Smooth muscle cell (in vitro differentiated cells): Measurements from ENCODE around the gene H2BK1. TPM values are rescaled to one million over a fixed set of nuclear protein-coding genes. Genes with fewer than 3 reads are reported as not detected.

Source experiments
- DNase-seq: peaks from one replicate; lab custom pipeline; 2025; ENCODE audit not compliant: unreplicated experiment; lab: John Stamatoyannopoulos, UW
- H2AFZ ChIP-seq: fragments of 200-600 bp; sonication (generic); 2 replicates; pipeline ENCODE4 v1.6.0; 2016; ENCODE audit warnings: antibody characterized with exemption, low read depth, mild to moderate bottlenecking
- H3F3A ChIP-seq: fragments of 200-600 bp; sonication (generic); 2 replicates; pipeline ENCODE4 v1.6.0; 2017; ENCODE audit warnings: antibody characterized with exemption, low read depth
- H3K27ac ChIP-seq: fragments of 200-600 bp; sonication (generic); 2 replicates; pipeline ENCODE4 v1.5.1; 2016; ENCODE audit warnings: low read depth, mild to moderate bottlenecking
- H3K27me3 ChIP-seq: fragments of 200-600 bp; sonication (generic); 2 replicates; pipeline ENCODE4 v1.6.1; 2016; ENCODE audit warnings: low read depth, mild to moderate bottlenecking
- H3K36me3 ChIP-seq: fragments of 200-600 bp; sonication (generic); 2 replicates; pipeline ENCODE4 v1.5.1; 2016; ENCODE audit warnings: low read depth
- H3K4me1 ChIP-seq: fragments of 200-600 bp; sonication (generic); 2 replicates; pipeline ENCODE4 v1.5.1; 2016; ENCODE audit warnings: low read depth
- H3K4me2 ChIP-seq: fragments of 200-600 bp; sonication (generic); 2 replicates; pipeline ENCODE4 v1.6.0; 2016; ENCODE audit warnings: mild to moderate bottlenecking
- H3K4me3 ChIP-seq: fragments of 200-600 bp; sonication (generic); 2 replicates; pipeline ENCODE4 v1.5.1; 2016; ENCODE audit warnings: mild to moderate bottlenecking
- H3K79me2 ChIP-seq: fragments of 200-600 bp; sonication (generic); 2 replicates; pipeline ENCODE4 v1.6.0; 2016; ENCODE audit warnings: low read depth, mild to moderate bottlenecking
- H3K9ac ChIP-seq: fragments of 200-600 bp; sonication (generic); 2 replicates; pipeline ENCODE4 v1.6.0; 2016; ENCODE audit warnings: low read depth
- H3K9me3 ChIP-seq: fragments of 200-600 bp; sonication (generic); replicated peaks from 2 replicates; pipeline ENCODE4 v1.5.1; 2016; ENCODE audit warnings: low read depth
- H4K20me1 ChIP-seq: fragments of 200-600 bp; sonication (generic); 2 replicates; pipeline ENCODE4 v1.6.0; 2016; ENCODE audit warnings: low read depth
- WGBS: methylation state at CpG from one replicate; pipeline ENCODE4 v1.1.7; 2016; ENCODE audit warnings: low lambda C conversion rate; 5-methylcytosine and 5-hydroxymethylcytosine counted together
- polyA plus RNA-seq: library from polyadenylated mRNA; unstranded; fragments of >200 nt; fragmentation: Nextera tagmentation; extraction: Ambion mirVana; gene quantifications from 2 replicates; pipeline ENCODE4 v1.2.1, GENCODE V29; 2016
- total RNA-seq: library from RNA; depleted of rRNA; stranded (reverse); fragments of >200 nt; gene quantifications from 2 replicates; pipeline ENCODE4 v1.2.3, GENCODE V29; 2014
- TF ChIP-seq, protein P1 (sequence below): fragments of 200-600 bp; sonication (generic); IDR thresholded peaks from 2 replicates; pipeline ENCODE4 v1.5.1; 2017; ENCODE audit warnings: borderline replicate concordance, mild to moderate bottlenecking, antibody characterized with exemption; ENCODE audit not compliant: insufficient read depth, poor library complexity, severe bottlenecking

Gene H2BK1
- total RNA-seq (not detected in 2 replicates), polyA plus RNA-seq (not detected in 2 replicates)

DNA sequence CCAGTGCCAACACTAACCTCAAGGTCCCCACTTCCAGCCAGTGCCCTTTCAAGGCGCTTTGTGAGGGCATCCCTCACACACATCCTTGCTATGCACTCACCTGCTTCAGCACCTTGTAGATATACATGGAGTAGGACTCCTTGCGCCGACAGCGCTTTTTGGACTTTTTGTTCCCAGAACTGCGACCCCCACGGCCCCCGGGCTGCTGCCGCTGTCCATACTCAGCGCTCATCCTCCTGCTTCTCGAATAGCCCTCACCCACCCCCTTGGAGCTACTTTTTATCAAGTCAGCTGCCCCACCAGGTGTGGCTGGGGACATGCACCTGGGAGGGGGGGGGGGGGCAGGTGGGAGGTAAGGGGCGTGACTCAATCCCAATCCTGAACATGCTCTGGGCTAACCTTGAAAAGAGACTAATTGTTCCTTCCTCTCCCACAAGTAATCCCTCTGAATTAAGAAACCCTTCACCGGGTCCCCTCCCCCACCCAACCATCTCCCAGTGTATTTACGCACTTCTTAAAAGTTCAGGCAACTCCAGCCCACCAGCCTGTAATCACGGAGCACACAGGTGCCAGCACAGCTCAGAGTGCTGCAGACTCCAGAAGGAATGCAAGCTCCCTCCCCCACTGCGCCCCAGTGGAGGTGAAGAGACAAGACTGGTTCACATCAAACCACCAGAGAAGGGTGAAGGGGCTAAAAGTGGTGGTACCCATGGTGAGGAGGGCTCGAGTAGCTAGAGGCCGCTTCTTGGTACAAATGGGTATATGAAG is at the start of gene H2BK1:
H2BK1 (minus strand) TSS at position 402 of the 768 bp plus-strand sequence; CDS start at position 232, 170 bp downstream.
- no peak within 1 kb of the TSS for H3K4me3 ChIP-seq
- H3K27ac ChIP-seq = no peak within 1 kb of the TSS
- H4K20me1 ChIP-seq = no peaks in the 10 kb centered on the region
- no peak within 1 kb of the TSS for H3K9ac ChIP-seq
- TF ChIP-seq, protein P1, sequence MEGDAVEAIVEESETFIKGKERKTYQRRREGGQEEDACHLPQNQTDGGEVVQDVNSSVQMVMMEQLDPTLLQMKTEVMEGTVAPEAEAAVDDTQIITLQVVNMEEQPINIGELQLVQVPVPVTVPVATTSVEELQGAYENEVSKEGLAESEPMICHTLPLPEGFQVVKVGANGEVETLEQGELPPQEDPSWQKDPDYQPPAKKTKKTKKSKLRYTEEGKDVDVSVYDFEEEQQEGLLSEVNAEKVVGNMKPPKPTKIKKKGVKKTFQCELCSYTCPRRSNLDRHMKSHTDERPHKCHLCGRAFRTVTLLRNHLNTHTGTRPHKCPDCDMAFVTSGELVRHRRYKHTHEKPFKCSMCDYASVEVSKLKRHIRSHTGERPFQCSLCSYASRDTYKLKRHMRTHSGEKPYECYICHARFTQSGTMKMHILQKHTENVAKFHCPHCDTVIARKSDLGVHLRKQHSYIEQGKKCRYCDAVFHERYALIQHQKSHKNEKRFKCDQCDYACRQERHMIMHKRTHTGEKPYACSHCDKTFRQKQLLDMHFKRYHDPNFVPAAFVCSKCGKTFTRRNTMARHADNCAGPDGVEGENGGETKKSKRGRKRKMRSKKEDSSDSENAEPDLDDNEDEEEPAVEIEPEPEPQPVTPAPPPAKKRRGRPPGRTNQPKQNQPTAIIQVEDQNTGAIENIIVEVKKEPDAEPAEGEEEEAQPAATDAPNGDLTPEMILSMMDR = no peak
- no peak within 1 kb of the TSS for H3K4me2 ChIP-seq
- H3K9me3 ChIP-seq = no peaks in the 10 kb centered on the region
- no peaks in the 10 kb centered on the region for H3K27me3 ChIP-seq
- no peaks in the 10 kb centered on the region for H3K4me1 ChIP-seq
- peaks cover 7% of the 10 kb centered on the region for H3K36me3 ChIP-seq
- H3K79me2 ChIP-seq = no peaks in the 10 kb centered on the region
- no peak for DNase-seq
- WGBS = 84% methylated on average over 17 of the region's 17 CpGs
- no peak within 1 kb of the TSS for H2AFZ ChIP-seq
- no peaks in the 10 kb centered on the region for H3F3A ChIP-seq

DNA sequence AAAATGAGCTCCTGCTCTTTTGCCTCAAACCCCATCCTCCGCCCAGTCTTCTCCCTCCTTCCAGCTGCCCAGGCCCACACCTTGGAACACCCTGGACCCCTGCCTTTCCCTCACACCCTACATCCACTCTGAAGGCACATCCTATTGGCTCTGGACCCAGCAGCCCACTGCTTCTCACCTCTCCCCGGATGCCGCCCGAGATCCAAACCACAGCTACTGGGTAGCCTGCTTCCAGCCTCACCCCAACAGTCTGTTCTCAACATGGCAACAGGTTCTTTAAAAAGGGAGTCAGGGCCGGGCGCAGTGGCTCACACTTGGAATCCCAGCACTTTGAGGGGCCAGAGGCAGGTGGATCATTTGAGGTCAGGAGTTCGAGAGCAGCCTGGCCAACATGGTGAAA is 47.7 kb upstream of the H2BK1 start:
- 94% methylated on average over 7 of the region's 7 CpGs for WGBS
- Histone ChIP-seq H3K79me2 (no peaks in the 10 kb centered on the region), H3K27ac (no peak overlapping the region), H3K36me3 (no peaks in the 10 kb centered on the region), H3F3A (no peaks in the 10 kb centered on the region), H3K9me3 (no peaks in the 10 kb centered on the region), H3K4me2 (no peak overlapping the region), H3K27me3 (peaks cover 9% of the 10 kb centered on the region), H3K9ac (no peak overlapping the region), H3K4me1 (peaks cover 6% of the 10 kb centered on the region), H3K4me3 (no peak overlapping the region), H2AFZ (no peak overlapping the region), H4K20me1 (no peaks in the 10 kb centered on the region)
- no peak for DNase-seq
- TF ChIP-seq, protein P1 = no peak

- Histone ChIP-seq H4K20me1 (no peaks in the 10 kb centered on the region), H3K36me3 (no peaks in the 10 kb centered on the region), H3K79me2 (no peaks in the 10 kb centered on the region), H3K9me3 (no peaks in the 10 kb centered on the region), H3K4me1 (peaks cover 17% of the 10 kb centered on the region), H3F3A (no peaks in the 10 kb centered on the region), H3K4me2 (no peak overlapping the region), H2AFZ (no peak overlapping the region), H3K4me3 (no peak overlapping the region), H3K27ac (no peak overlapping the region), H3K27me3 (peaks cover 9% of the 10 kb centered on the region), H3K9ac (no peak overlapping the region)
- no peak for DNase-seq
- 68% methylated on average over 16 of the region's 16 CpGs for WGBS
- TF ChIP-seq, protein P1 = no peak
Measured at GRCh38 chr7:151256410-151257045, 46.2 kb upstream of the H2BK1 start.

DNA sequence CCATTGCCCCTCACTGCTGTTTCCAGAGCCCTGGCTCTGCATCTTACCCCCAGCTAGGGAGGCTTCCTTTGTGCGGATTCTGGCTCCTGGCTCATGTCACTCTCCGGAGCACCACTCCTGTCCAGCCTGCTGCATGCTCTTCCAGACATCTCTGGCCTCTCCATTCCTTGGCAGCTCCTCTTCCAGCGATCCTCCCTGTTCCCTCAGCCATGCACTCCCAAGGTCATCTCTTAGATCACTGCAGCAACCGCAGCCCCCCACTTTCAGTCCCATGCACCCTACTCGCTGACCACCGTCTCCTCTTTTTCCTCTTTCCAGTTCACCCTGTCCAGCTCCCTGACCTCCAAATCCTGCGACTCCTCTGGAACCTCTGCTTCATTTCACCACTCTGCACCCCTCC is 45.1 kb upstream of the H2BK1 start:
- no peaks in the 10 kb centered on the region for H3K9me3 ChIP-seq
- no peaks in the 10 kb centered on the region for H4K20me1 ChIP-seq
- no peaks in the 10 kb centered on the region for H3K79me2 ChIP-seq
- no peak overlapping the region for H2AFZ ChIP-seq
- H3K27ac ChIP-seq = no peak overlapping the region
- no peak overlapping the region for H3K4me2 ChIP-seq
- no peak for DNase-seq
- TF ChIP-seq, protein P1 = no peak
- no peak overlapping the region for H3K4me3 ChIP-seq
- H3K9ac ChIP-seq = no peak overlapping the region
- peaks cover 4% of the 10 kb centered on the region for H3K27me3 ChIP-seq
- H3F3A ChIP-seq = no peaks in the 10 kb centered on the region
- 94% methylated on average over 7 of the region's 7 CpGs for WGBS
- H3K4me1 ChIP-seq = peaks cover 27% of the 10 kb centered on the region
- no peaks in the 10 kb centered on the region for H3K36me3 ChIP-seq
